HL-60 (cell line): Measurements from ENCODE around the gene SYCN.
"Not testable (repeated sequence)": the region's sequence is repeated elsewhere in the genome, so short reads cannot be mapped to it uniquely, and the experiment has no call there.

Experiments
- GABPA ChIP-seq: IDR thresholded peaks from 2 replicates; pipeline ENCODE4 v1.6.1; 2012; ENCODE audit warnings: low read depth
- POLR2AphosphoS5 ChIP-seq: IDR thresholded peaks from 2 replicates; pipeline ENCODE4 v1.6.1; 2012; ENCODE audit warnings: low read depth
- TF ChIP-seq, protein P1 (sequence below): IDR thresholded peaks from one replicate; pipeline ENCODE4 v1.5.1; 2011; ENCODE audit warnings: low read length, control low read depth, inconsistent platforms; ENCODE audit not compliant: insufficient read depth

- TF ChIP-seq, protein P1, sequence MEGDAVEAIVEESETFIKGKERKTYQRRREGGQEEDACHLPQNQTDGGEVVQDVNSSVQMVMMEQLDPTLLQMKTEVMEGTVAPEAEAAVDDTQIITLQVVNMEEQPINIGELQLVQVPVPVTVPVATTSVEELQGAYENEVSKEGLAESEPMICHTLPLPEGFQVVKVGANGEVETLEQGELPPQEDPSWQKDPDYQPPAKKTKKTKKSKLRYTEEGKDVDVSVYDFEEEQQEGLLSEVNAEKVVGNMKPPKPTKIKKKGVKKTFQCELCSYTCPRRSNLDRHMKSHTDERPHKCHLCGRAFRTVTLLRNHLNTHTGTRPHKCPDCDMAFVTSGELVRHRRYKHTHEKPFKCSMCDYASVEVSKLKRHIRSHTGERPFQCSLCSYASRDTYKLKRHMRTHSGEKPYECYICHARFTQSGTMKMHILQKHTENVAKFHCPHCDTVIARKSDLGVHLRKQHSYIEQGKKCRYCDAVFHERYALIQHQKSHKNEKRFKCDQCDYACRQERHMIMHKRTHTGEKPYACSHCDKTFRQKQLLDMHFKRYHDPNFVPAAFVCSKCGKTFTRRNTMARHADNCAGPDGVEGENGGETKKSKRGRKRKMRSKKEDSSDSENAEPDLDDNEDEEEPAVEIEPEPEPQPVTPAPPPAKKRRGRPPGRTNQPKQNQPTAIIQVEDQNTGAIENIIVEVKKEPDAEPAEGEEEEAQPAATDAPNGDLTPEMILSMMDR, result not testable (repeated sequence)
- not testable (repeated sequence) for TF ChIP-seq POLR2AphosphoS5, GABPA
These were observed 40.5 kb upstream of the SYCN start, which contains the start of gene IFNL3 for GRCh38 chr19:39244410-39245100.
